Mammary epithelial cell (primary cell): Measurements from ENCODE around the gene FGF14.
A peak's percentile ranks its signal among the peaks of the same experiment; 100 is the strongest.

Source experiments
- CTCF ChIP-seq, 2 donors: IDR thresholded peaks in 1 of 2; conservative IDR thresholded peaks in 1 of 2; 2 replicates each; pipeline ENCODE4 v1.5.1; 2011 to 2012; ENCODE audit warnings: inconsistent platforms in 2 of 2, low read length in 2 of 2, mild to moderate bottlenecking in 2 of 2, control low read depth in 1 of 2, low read depth in 1 of 2; ENCODE audit not compliant: insufficient read depth in 1 of 2; ENCODE audit errors: extremely low read depth in 1 of 2
- EZH2 ChIP-seq: IDR thresholded peaks from 2 replicates; pipeline ENCODE4 v1.6.1; 2012; ENCODE audit warnings: low read length, inconsistent platforms, borderline replicate concordance

- TF ChIP-seq CTCF (conservative IDR thresholded peaks at IDR 0.05 in 1 of 2, IDR thresholded peaks at IDR 0.05 in 1 of 2; ENCODE audit: extremely low read depth in 1 of 2, insufficient read depth in 1 of 2, low read depth in 1 of 2, low read length in 2 of 2), result peak; percentile 48 to 65
- no peak for TF ChIP-seq EZH2
These were observed 204.7 kb downstream of the FGF14 start for GRCh38 chr13:102197193-102197592.
